Dedifferentiated amniotic fluid mesenchymal stem cell (primary cell): ENCODE data around the gene RALGPS2.

Source experiments
- DNase-seq: peaks from one replicate; pipeline ENCODE4 v3.0.0-alpha.2; 2016; ENCODE audit errors: extremely low spot score

RALGPS2 gene

DNA sequence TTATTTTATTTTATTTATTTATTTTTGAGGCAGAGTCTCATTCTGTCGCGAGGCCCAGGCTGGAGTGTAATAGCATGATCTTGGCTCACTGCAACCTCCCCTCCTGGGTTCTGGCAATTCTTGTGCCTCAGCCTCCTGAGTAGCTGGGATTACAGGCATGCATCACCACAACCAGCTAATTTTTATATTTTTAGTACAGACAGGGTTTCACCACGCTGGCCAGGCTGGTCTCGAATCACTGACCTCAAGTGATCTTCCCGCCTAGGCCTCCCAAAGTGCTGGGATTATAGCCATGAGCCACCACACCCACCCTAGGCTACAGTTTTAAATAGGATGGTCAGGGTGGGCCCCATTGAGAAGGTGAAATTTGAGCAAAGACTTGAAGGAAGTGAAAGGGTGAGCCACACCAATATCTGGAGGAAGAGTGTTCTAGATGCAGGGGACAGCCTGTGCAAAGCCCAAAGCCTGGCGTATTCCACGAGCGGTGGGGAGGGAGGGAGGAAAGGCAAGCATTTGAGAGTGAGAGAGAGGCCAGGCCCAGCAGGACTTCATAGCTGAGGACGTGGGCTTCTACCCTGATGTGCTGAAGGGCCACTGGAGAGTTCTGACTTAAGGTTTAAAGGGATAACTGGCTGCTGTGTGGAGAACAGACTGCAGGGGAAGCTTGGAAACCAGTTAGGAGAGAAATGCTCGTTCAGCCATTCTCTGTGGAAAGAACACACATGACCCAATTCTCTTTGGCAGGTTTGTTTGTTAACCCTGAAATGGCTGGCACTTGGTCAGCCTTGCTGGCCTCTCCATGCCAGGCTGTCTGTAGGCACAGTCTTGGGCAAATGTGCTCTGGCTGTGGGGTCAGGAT lies 238.0 kb downstream of the RALGPS2 start:
- DNase-seq = no peak

DNA sequence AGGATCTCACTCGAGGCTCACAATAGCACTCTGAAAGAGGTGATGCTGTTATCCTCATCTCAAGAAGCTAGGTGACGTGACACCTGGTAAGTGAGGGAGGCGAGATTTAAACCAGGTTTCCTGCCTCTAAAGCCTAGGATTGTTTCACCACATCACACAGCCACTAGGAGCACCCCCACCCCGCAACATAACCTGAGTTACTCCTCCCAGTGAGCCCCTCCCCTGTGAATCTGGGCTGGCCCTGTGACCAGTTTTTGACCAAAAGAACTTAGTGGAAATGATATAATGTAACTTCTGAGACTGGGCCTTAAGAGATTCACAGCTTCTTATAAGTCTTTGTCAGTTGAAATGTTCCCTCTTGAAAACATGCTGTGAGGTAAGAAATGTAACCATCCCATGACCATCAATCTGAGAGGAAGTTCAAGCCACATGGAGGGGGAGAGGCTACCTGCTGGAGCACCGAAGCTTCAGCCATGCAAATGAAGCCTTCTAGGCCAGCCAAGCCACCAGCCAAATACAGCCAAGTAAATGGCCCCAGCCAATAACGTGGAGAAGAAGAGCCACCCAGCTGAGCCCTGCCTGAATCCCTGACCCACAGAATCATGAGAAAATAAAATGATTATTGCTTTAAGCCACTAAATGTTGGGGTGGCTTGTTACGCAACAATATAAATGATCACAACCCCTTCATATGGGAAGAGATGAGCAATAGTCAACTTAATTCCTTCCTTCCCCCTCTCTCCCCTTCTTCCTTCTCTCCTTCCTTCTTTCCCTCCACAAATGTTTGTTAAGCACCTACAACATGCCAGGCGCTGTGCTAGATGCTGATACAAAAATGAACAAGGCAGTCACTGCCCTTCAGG lies 239.7 kb downstream of the RALGPS2 start:
- DNase-seq = no peak

DNA sequence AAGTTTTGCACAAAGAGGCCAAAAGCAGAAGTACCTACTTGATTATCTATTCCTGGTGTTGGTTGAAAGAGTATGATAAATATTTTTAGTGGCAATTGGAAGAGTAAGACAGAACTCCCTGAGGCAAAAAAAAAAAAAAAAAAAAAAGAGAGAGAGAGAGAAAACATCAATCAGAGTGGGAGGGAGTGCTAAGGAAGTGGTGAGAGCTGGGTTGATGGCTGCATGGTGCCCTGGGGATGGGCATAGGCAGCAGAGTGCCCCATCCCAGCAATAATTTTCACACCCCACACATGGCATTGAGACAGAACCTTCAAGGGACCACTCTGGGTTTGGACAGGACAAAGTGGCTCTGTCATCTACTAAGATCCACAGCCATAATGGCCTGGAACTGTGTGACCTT lies 241.3 kb downstream of the RALGPS2 start:
- DNase-seq = no peak

GRCh38 chr1:178969226-178969987 lies 244.4 kb downstream of the RALGPS2 start:
- no peak for DNase-seq

GRCh38 chr1:178970184-178970583 lies 245.1 kb downstream of the RALGPS2 start:
- DNase-seq = no peak
